Activated T-cell treated with anti-CD3 and anti-CD28 coated beads, Interleukin-2, amount 50 U/mL, for 72 hours (primary cell): Measurements from ENCODE around the gene CCN5. TPM values are rescaled to one million over a fixed set of nuclear protein-coding genes. Genes with fewer than 3 reads are reported as not detected.
"Not testable (repeated sequence)": the region's sequence is repeated elsewhere in the genome, so short reads cannot be mapped to it uniquely, and the experiment has no call there.

Experiments used
- ATAC-seq, 2 donors: fragments of 150-1000 bp; cut with Tn5 transposase; replicated peaks in 1 of 2; 2 replicates each; pipeline ENCODE4 v1.10.0; 2021; ENCODE audit warnings: moderate library complexity in 2 of 2, mild to moderate bottlenecking in 1 of 2
- DNase-seq, 2 donors: peaks; one replicate each; pipeline ENCODE4 v3.0.0; 2021 to 2022; ENCODE audit warnings: mixed read lengths in 1 of 2
- H3K27ac Mint-ChIP-seq: one replicate; pipeline ENCODE4 v1.8.0; 2022; ENCODE audit warnings: mild to moderate bottlenecking, moderate library complexity, mixed read lengths
- H3K27me3 Mint-ChIP-seq: one replicate; pipeline ENCODE4 v1.8.0; 2022; ENCODE audit warnings: low read depth, mixed read lengths
- H3K36me3 Mint-ChIP-seq, 2 donors: one replicate each; pipeline ENCODE4 v1.8.0; 2022; ENCODE audit warnings: mixed read lengths in 2 of 2, mild to moderate bottlenecking in 1 of 2; ENCODE audit not compliant: insufficient read depth in 2 of 2
- H3K4me1 Mint-ChIP-seq: one replicate; pipeline ENCODE4 v1.8.0; 2022; ENCODE audit warnings: low read depth, mixed read lengths
- H3K4me3 Mint-ChIP-seq, 2 donors: one replicate each; pipeline ENCODE4 v1.8.0; 2022; ENCODE audit warnings: mild to moderate bottlenecking in 2 of 2, mixed read lengths in 2 of 2, moderate library complexity in 2 of 2
- H3K9me3 Mint-ChIP-seq, 2 donors: one replicate each; pipeline ENCODE4 v1.8.0; 2022; ENCODE audit warnings: mixed read lengths in 2 of 2
- total RNA-seq, 2 donors: library from RNA; stranded (reverse); gene quantifications; one replicate each; pipeline ENCODE4 v1.2.3, GENCODE V29; 2022

The CCN5 gene
- total RNA-seq, 2 donors from 2014 or later, result not detected

DNA sequence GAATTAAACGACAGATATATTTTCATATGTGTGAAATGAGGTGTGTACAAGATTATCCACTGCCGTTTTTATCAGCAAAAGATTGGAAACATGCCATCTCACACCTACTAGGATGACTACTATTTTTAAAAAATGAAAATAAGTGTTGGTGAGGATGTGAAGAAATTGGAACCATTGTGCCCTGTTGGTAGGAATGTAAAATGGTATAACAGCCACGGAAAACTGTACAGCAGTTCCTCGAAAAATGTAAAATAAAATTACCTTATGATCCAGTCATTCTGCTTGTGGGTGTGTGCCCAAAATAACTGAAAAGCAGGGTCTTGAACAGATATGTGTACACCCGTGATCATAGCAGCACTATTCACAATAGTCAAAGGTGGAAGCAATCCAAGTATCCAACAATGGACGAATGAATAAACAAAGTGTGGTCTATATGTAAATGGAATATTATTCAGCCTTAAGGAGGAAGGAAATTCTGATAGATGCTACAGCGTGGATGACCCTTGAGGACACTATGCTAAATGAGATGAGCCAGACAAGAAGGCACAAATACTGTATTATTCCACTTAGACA lies 27.0 kb upstream of the CCN5 start:
- Mint-ChIP-seq H3K27ac (no peak overlapping the region), H3K27me3 (no peaks in the 10 kb centered on the region), H3K4me1 (peaks cover 18% of the 10 kb centered on the region), H3K4me3 (no peak overlapping the region), H3K36me3 (no peaks in the 10 kb centered on the region), H3K9me3 (no peaks in the 10 kb centered on the region)
- ATAC-seq, result no peak
- no peak for DNase-seq

GRCh38 chr20:44689809-44690208 lies 25.4 kb upstream of the CCN5 start:
- no peaks in the 10 kb centered on the region for H3K36me3 Mint-ChIP-seq
- H3K27ac Mint-ChIP-seq, result no peak overlapping the region

DNA sequence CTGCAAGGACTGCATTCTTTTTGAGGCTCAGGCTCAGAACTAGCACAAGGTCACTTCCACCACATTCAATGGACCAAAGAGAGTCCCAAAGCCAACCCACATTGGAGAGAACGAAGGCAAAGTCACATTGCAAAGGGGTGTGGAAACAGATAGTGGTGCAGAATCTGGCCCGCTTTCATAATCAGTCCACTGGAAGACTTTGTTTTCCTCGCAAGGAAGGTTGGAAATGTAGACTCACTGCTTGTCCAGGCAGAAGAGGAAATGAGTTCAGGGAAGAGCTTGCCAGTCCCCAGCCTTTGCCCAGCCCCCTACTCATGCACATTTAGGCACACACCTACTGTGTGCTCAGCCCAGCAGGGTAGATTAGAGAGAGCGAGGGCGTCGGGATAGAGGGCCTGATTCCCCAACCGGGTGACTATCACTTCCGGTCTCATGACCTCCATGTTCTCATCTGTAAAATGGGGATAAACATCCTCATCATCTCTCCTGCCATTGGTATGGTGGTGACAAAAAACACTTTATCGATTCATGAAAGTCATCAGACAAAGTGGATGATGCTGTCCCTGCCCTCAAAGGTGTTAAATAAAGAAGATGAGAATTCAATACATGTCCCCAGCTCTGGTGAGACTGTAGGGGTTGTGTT lies 24.3 kb upstream of the CCN5 start:
- no peaks in the 10 kb centered on the region for H3K36me3 Mint-ChIP-seq
- ATAC-seq (no peak), DNase-seq (no peak)
- H3K27ac Mint-ChIP-seq, result no peak overlapping the region
- H3K9me3 Mint-ChIP-seq, result no peaks in the 10 kb centered on the region
- H3K4me1 Mint-ChIP-seq, result peaks cover 5% of the 10 kb centered on the region
- H3K27me3 Mint-ChIP-seq, result no peaks in the 10 kb centered on the region
- H3K4me3 Mint-ChIP-seq, result no peak overlapping the region

More at GRCh38 chr20:44689809-44690208, 25.4 kb upstream of the CCN5 start:
- peaks cover 12% of the 10 kb centered on the region for H3K4me1 Mint-ChIP-seq
- H3K27me3 Mint-ChIP-seq, result no peaks in the 10 kb centered on the region
- no peak overlapping the region for H3K4me3 Mint-ChIP-seq
- ATAC-seq (no peak), DNase-seq (no peak)
- no peaks in the 10 kb centered on the region for H3K9me3 Mint-ChIP-seq

DNA sequence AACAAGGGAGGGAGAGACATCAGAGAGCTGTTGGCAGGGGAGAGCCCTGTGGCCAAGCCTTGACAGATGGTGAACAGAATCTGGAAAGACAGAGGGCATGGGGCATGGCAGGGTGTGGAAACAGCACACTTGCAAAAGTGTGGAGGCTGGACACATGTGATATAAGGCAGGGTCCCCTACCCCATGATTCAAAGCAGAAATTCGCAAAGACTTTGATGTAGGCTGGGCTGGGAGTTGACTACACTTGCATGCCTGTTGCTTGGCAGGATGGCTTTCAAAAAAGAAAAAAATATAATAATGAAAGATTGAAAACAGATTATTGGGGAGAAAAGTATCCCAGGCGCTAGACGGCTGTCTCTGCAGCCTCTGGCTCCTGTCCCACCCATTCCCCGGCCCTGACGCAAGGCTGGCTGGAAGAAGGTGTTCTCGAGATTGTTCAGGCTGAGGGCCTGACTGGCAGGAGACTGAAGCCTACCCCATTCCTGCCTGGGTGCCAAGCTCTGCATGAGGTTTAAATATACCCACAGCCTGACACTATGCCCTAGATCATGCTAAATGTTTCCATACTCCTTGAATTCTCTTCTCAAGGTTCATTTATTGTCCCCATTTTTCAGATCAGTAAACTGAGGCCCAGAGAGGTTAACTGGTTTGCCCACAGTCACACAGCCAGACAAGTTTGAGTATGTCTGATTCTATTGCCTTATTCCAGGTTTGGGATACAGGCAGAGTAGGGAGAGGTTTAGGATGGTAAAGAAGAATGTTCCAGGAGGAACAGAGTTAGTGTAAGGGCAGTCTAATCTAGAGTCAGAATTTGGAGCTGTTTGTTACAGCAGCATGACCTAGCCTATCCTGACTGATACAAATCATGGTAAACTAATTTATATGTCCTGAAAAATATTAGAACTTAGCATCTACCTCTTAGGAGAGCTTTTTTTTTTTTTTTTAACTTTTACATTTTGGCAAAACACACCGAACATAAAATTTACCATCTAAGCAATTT lies 23.4 kb upstream of the CCN5 start:
- H3K4me1 Mint-ChIP-seq, result peaks cover 5% of the 10 kb centered on the region
- DNase-seq (no peak), ATAC-seq (no peak)
- no peak overlapping the region for H3K4me3 Mint-ChIP-seq
- no peak overlapping the region for H3K27ac Mint-ChIP-seq
- no peaks in the 10 kb centered on the region for H3K27me3 Mint-ChIP-seq
- H3K36me3 Mint-ChIP-seq, result no peaks in the 10 kb centered on the region
- H3K9me3 Mint-ChIP-seq, result no peaks in the 10 kb centered on the region

DNA sequence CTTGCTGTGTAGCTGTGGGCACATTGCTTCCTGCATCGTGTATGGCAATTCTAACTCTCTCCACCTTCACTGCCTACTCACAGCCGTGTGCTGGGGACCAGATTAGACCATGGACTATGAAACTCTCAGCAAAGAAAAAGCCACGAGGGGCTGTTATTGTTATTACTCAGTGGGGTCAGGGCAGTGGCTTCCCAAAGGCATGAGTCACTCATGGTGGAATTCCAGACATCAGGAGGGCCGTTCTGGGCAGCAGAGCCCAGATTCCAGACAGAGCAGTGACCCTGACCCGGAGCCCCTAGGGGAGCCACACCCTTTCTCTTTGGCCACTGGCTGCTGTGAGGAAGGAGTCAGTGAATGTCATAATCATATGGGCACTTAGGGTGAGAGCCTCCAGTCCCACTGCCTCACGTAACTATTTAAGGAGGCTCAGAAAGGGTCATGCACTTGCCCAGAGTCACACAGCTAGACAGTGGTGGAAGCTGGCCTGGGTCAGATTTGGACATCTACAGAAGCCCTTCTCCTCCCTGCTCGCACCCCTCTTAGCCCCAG lies 22.2 kb upstream of the CCN5 start:
- no peaks in the 10 kb centered on the region for H3K27me3 Mint-ChIP-seq
- ATAC-seq, result no peak
- no peaks in the 10 kb centered on the region for H3K36me3 Mint-ChIP-seq
- peaks cover 5% of the 10 kb centered on the region for H3K4me1 Mint-ChIP-seq
- H3K27ac Mint-ChIP-seq, result no peak overlapping the region
- no peak for DNase-seq
- H3K4me3 Mint-ChIP-seq, result no peak overlapping the region
- no peaks in the 10 kb centered on the region for H3K9me3 Mint-ChIP-seq

- Mint-ChIP-seq H3K27me3 (no peaks in the 10 kb centered on the region), H3K9me3 (no peaks in the 10 kb centered on the region), H3K27ac (no peak overlapping the region), H3K4me1 (peaks cover 5% of the 10 kb centered on the region), H3K36me3 (no peaks in the 10 kb centered on the region), H3K4me3 (no peak overlapping the region)
- no peak for ATAC-seq
- no peak for DNase-seq
Measured at GRCh38 chr20:44693627-44694026, 21.5 kb upstream of the CCN5 start.

DNA sequence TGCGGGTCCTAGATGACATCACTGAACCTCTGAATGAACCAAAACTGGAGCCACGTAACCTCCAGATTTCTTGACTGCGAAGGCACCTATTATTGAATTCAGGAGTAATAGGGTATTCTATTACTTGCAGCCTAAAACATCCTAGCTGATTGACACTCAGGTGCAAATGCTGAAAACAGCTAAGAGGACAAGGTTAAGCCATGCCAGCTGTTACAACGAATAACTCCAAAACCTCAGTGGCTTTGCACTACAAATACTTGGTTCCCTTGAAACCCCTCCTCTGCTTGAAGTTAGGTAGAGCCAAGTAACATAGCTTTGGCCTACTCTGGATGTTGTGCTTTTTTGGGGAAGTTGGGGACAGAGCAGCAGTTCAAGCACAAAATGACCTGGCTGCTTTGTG lies 21.0 kb upstream of the CCN5 start:
- H3K27ac Mint-ChIP-seq, result no peak overlapping the region
- no peaks in the 10 kb centered on the region for H3K27me3 Mint-ChIP-seq
- H3K36me3 Mint-ChIP-seq, result no peaks in the 10 kb centered on the region
- H3K9me3 Mint-ChIP-seq, result no peaks in the 10 kb centered on the region
- H3K4me3 Mint-ChIP-seq, result no peak overlapping the region
- H3K4me1 Mint-ChIP-seq, result peaks cover 5% of the 10 kb centered on the region
- ATAC-seq (no peak), DNase-seq (no peak)

- no peak for ATAC-seq
- DNase-seq, result no peak
- H3K27me3 Mint-ChIP-seq, result no peaks in the 10 kb centered on the region
- peaks cover 5% of the 10 kb centered on the region for H3K4me1 Mint-ChIP-seq
- H3K36me3 Mint-ChIP-seq, result no peaks in the 10 kb centered on the region
- H3K9me3 Mint-ChIP-seq, result no peaks in the 10 kb centered on the region
- H3K27ac Mint-ChIP-seq, result no peak overlapping the region
- H3K4me3 Mint-ChIP-seq, result no peak overlapping the region
Measured at GRCh38 chr20:44695295-44695673, 19.9 kb upstream of the CCN5 start.

GRCh38 chr20:44695674-44696300 lies 19.4 kb upstream of the CCN5 start:
- H3K27me3 Mint-ChIP-seq, result no peaks in the 10 kb centered on the region
- H3K9me3 Mint-ChIP-seq, result no peaks in the 10 kb centered on the region
- H3K4me1 Mint-ChIP-seq, result peaks cover 5% of the 10 kb centered on the region
- DNase-seq, result no peak
- no peak overlapping the region for H3K4me3 Mint-ChIP-seq
- ATAC-seq, result no peak
- no peaks in the 10 kb centered on the region for H3K36me3 Mint-ChIP-seq
- no peak overlapping the region for H3K27ac Mint-ChIP-seq

DNA sequence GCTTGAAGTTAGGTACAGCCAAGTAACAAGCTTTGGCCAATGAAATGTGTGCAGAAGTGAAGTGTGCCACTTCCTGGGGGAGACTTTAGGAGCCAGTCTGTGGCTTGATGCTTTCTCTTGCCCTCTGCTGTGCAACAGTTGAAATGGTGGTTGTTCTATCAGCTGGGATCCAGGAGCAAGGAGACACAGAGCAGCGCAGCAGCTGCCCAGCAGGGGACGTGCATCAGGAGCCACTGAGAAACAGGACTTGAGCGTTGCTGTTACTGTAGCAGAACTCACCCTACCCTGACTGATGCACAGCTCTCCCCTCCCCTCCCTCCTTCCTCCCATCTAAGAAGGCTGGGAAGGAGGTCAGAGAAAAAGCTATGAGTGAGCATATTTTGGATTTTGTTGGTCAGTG lies 18.9 kb upstream of the CCN5 start:
- H3K36me3 Mint-ChIP-seq, result no peaks in the 10 kb centered on the region
- peaks cover 5% of the 10 kb centered on the region for H3K4me1 Mint-ChIP-seq
- H3K27me3 Mint-ChIP-seq, result no peaks in the 10 kb centered on the region
- no peak overlapping the region for H3K4me3 Mint-ChIP-seq
- H3K27ac Mint-ChIP-seq, result no peak overlapping the region
- ATAC-seq, result no peak
- no peaks in the 10 kb centered on the region for H3K9me3 Mint-ChIP-seq
- no peak for DNase-seq

GRCh38 chr20:44697041-44697440 lies 18.1 kb upstream of the CCN5 start:
- H3K4me3 Mint-ChIP-seq, H3K27me3 Mint-ChIP-seq, H3K9me3 Mint-ChIP-seq, ATAC-seq, H3K4me1 Mint-ChIP-seq, DNase-seq, H3K27ac Mint-ChIP-seq, H3K36me3 Mint-ChIP-seq: not testable (repeated sequence)

- Mint-ChIP-seq H3K36me3 (no peaks in the 10 kb centered on the region), H3K4me1 (no peaks in the 10 kb centered on the region), H3K4me3 (no peak overlapping the region), H3K9me3 (no peaks in the 10 kb centered on the region), H3K27me3 (no peaks in the 10 kb centered on the region), H3K27ac (no peak overlapping the region)
- no peak for DNase-seq
- ATAC-seq, result no peak
Measured at GRCh38 chr20:44698351-44698750, 16.8 kb upstream of the CCN5 start.

- Mint-ChIP-seq H3K4me3 (no peak overlapping the region), H3K4me1 (no peaks in the 10 kb centered on the region), H3K36me3 (no peaks in the 10 kb centered on the region), H3K27ac (no peak overlapping the region), H3K9me3 (no peaks in the 10 kb centered on the region), H3K27me3 (no peaks in the 10 kb centered on the region)
- ATAC-seq (no peak), DNase-seq (no peak)
Measured at GRCh38 chr20:44700306-44700705, 14.9 kb upstream of the CCN5 start.
